AG09319 (cell line): ENCODE measurements around the gene PAX8.

Experiments
- DNase-seq: peaks from one replicate; pipeline ENCODE4 v3.0.0-alpha.2; 2010; ENCODE audit warnings: low read depth; ENCODE audit errors: extremely low read depth
- TF ChIP-seq, protein P1 (sequence below): IDR thresholded peaks from 2 replicates; pipeline ENCODE4 v1.5.1; 2011; ENCODE audit warnings: low read depth, mild to moderate bottlenecking, inconsistent platforms, low read length, moderate library complexity

PAX8 gene

DNA sequence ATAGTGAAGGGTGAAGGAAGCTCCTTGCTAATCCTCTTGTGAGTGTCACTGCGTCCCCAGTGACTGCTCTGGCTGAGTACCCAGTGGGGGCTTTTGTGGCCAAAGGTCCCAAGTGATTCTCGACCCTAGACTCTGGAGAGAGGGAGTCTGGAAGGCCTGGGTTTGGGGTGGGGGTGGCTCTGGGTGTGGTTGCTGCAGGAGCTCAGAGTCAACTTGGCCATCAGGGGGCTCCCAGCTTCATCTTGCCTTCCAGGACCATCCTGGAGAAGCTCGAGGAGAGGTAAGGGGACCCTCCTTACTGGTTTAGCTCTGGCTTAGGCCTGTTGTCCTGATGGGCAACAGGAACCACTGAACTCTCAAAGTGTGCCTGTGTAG, 104.4 kb downstream of the PAX8 start:
- TF ChIP-seq, protein P1, sequence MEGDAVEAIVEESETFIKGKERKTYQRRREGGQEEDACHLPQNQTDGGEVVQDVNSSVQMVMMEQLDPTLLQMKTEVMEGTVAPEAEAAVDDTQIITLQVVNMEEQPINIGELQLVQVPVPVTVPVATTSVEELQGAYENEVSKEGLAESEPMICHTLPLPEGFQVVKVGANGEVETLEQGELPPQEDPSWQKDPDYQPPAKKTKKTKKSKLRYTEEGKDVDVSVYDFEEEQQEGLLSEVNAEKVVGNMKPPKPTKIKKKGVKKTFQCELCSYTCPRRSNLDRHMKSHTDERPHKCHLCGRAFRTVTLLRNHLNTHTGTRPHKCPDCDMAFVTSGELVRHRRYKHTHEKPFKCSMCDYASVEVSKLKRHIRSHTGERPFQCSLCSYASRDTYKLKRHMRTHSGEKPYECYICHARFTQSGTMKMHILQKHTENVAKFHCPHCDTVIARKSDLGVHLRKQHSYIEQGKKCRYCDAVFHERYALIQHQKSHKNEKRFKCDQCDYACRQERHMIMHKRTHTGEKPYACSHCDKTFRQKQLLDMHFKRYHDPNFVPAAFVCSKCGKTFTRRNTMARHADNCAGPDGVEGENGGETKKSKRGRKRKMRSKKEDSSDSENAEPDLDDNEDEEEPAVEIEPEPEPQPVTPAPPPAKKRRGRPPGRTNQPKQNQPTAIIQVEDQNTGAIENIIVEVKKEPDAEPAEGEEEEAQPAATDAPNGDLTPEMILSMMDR = no peak
- no peak for DNase-seq

DNA sequence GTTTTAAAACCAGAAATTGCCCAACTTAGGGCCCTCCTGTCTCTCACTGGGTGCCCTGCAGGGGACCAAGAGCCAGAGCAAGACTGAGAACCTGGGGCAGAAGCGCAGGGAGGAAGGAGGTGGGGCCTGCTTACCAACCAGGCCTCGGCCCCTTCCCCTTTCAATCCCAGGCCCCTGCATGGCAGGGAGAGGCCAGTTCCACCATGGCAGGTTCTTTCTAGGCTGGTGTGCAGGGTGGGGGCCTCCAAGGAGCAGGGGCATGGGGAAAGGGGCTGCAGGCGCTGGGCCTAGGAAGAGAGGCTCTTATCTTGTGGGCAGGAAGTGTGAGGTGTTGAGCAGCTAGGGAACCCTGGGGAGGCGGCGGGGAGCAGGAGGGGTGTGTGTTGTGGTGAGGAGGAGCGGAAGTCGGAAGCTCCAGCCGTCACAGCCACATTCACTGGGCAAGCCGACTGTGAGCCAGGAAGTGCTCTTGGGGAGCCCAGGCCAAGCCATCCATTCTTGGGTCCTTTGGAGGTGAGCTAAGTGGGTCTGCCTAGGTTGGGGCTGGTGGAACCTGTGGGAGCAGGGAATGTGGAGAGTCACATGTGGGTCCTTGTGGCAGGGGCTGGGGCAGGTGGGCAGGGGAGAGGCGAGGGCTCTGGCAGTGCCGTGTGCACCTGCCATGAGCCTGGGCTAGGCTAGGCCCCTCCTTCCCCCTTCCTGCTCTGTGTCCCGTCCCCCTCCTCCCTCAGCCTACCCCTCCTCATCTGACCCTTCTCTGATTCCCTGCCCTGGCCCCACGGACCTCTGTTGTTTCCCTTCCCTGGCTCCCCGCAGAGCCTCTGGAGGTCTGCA, 105.0 kb downstream of the PAX8 start, which contains the start of gene PSD4:
Gene PSD4 (plus strand): TSS at position 430 of the 834 bp plus-strand sequence. CDS start 8,486 bp downstream, outside the sequence.
- TF ChIP-seq, protein P1 = no peak
- DNase-seq = no peak

- DNase-seq = no peak
- TF ChIP-seq, protein P1 = no peak
Measured at GRCh38 chr2:113172721-113173541, 105.8 kb downstream of the PAX8 start.

DNA sequence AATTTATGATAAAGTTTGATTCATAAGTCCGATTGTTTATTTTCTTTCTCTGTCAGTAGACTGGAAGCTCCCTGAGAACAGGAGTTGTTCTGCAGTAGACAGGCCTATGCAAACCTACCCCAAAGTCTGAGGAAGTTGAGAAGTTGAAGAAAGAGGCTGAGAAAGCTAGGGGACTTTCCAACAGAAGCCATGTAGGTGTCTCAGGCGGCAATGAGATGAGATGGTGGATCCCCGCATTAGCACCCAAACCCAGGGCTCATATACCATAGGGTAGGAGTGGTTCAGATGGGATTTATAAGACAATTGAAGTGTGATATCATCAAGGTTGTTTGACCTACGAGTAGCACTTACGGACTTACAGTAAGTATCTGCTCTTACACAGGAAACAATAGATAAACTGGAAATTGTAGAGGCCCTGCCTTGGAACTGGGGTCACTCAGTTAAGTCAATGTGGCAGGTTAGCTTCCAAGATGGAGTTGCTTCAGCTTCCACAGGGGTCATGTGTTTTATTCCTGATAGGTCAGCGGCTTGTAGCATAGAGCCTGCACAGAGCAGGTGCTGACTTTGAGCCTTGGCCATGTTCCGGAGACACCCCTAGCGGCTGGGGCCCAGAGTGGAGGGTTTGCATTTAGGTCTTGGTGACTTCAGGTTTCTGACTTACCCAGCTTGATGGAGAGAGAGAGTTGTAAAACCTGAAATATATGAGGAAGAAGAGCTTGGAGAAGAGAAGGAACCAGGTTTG, 107.2 kb downstream of the PAX8 start:
- TF ChIP-seq, protein P1 = no peak
- DNase-seq = no peak

DNA sequence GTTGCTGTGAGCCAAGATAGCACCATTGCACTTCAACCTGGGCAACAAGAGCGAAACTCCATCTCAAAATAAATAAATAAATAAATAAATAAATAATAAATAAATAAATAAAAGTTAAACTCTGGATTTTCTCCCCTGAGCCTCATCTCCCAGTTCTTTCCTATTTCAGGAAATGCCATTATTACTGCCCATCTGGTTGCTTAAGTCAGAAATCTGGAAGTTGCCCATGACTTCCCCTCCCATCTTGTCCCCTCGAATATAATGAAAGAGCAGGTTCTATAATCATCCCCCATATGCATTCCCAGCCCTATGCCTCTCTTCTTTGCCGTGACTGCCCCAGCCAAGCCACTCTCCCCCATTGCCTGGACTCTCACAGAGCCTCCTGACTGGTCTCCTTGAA, 109.1 kb downstream of the PAX8 start:
- TF ChIP-seq, protein P1 = no peak
- DNase-seq = no peak

DNA sequence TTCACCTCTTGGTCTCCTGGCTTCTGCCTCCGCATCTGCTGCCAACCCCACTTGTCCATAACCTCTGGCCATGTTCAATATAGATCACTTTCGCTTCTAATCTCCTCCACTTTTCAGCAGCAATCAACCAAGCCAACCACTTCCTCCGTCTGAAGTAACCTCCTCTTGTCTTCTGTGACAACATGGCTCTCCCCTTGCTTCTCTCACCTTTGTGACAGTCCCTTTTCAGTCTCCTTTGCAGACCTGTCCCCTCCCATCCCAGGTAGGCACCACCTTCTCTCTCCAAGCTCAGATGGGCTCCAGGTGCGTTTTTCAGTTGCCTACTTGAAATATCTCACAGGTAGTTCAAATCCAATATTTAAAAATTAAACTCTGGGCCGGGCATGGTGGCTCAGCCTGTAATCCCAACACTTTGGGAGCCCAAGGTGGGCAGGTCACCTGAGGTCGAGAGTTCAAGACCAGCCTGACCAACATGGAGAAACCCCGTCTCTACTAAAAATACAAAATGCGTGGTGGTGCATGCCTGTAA, 109.7 kb downstream of the PAX8 start:
- TF ChIP-seq, protein P1 = no peak
- DNase-seq = no peak
